ENCODE results near the gene PDE4D.

- TF ChIP-seq POLR2AphosphoS5 (IDR thresholded peaks at IDR 0.05; ENCODE audit: low read depth, low read length) (no peak), POLR2A (IDR thresholded peaks at IDR 0.05; ENCODE audit: low read depth, low read length) (no peak)
These were observed 919.4 kb downstream of the PDE4D start for GRCh38 chr5:58974083-58974482.
